GM19099 (cell line): ENCODE data around the gene GTSE1.
A peak's percentile ranks its signal among the peaks of the same experiment; 100 is the strongest.

Experiments used
- POLR2A ChIP-seq: IDR thresholded peaks from 3 replicates; pipeline ENCODE4 v1.6.1; 2011; ENCODE audit warnings: low read depth; ENCODE audit not compliant: insufficient read length; ENCODE audit errors: extremely low read depth

GTSE1 gene

DNA sequence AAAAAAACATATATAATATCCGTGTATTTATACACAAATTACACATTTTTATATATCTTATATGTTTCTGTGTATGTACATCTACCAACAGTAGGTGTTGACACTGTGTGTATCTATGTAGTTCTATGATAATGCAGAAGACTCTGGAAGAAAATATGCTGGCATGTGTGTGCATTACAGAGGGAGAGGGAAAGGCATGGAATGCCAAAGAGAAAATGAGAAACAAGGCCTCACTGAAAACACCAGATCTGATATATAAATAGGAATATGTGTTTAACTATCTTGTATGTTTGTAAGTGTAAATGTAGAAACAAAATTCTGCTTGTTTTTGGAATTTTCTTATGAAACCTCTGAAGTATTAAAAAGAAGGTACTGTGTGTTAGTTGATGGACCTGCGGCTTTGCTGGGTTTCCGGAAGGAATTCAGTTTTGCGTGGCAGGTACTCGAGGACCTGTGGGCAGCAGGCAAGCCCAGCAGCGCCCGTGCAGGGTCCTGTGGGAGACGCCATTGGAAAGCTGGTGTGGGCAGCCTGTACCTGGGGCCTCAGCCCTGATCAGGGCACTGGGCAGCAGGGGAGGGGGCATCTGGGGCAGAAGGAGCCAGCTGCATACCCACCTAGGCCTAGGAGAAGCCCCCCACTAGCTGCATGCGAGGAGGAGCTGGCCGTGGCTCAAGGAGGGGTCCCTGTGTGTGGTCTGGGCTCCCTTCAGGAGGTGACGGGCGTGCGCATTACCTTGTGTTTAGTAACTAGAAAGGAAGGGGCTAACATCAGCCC lies 31.2 kb downstream of the GTSE1 start:
- no peak for TF ChIP-seq POLR2A

DNA sequence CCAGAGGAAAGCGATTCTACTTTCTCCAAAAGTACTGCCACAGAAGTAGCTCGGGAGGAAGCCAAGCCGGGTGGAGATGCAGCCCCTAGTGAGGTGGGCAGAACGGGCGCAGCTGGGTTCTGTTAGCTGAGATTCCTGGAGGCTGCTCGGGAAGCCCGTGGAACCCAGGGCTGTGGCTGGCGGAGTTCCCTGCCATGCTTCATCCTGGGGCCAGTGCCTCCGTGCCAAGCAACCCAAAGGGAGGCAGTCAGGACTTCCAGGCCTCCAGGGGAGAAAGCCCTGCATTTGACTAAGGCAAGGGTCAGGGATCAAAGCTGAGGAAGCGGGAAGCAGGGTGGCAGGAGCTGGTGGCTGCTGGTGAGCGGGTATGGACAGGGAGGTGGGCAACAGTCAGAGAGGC lies 32.1 kb downstream of the GTSE1 start:
- TF ChIP-seq POLR2A, result no peak

- TF ChIP-seq POLR2A, result no peak
Measured at GRCh38 chr22:46329616-46330015, 32.9 kb downstream of the GTSE1 start.

GRCh38 chr22:46330426-46330825 lies 33.8 kb downstream of the GTSE1 start:
- TF ChIP-seq POLR2A, result no peak

DNA sequence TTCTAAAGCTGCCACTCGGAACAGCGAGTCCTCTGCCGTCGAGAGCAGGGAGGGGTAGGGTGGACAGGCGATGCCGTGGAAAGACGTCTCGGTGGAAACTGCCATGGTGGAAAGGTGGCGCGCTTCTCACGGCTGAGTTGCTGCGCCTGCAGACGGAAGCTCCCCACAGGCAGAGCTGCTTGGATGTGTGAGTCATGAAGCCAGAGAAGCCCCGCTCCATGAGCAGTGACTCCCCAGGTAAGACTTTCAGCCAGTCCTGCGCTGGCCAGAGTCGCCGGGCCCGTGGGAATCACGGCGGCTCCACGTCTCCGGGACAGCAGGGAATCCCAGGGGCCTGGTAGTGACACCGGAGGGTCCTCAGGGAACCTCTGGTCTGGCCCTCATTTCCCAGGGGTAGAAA lies 34.8 kb downstream of the GTSE1 start:
- TF ChIP-seq POLR2A, result no peak

GRCh38 chr22:46335201-46336118 lies 38.8 kb downstream of the GTSE1 start, which contains the start of gene TRMU:
Gene TRMU, plus strand, starts transcription at chr22:46335714. Its CDS starts 51 bp downstream, at chr22:46335765.
- TF ChIP-seq POLR2A, result peak; percentile 82

GRCh38 chr22:46336119-46337078 lies 39.7 kb downstream of the GTSE1 start:
- TF ChIP-seq POLR2A, result no peak

DNA sequence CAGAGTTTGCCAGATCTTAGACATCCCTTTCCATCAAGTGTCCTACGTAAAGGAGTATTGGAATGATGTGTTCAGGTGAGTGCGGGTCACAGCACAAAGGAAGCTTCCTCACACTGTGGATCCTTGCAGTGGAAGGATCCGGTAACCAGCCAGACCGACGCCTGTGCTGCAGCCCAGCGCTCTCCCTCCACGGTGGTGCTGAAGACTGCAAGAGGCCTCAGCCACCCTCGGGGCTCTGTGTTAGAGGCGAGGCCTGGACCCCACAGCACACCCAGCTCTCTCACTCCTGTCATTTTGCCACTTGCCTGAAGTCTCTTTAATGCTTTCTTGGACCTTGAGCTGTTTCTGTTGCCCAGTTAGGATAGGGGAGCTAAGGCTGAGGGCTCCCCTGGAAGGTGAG lies 41.2 kb downstream of the GTSE1 start:
- no peak for TF ChIP-seq POLR2A

DNA sequence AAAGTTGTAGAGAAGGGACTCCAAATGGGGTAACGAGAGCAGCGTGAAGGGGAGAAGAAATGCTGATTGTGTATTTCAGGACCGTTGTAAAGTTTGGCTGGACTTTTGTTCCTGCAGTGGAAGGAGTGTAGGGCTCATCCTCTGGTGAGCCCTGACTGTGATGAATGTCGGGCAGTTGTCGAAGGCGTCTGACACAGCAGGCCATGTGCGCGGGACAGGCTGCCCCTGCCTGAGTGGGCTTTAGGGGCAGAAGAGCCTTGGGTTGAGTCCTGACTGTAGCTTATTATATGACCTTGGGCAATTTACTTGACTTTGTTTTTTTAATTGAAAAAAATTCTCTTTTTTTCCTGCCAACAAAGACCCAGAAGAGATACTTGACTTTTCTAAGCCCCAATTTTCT lies 42.0 kb downstream of the GTSE1 start:
- no peak for TF ChIP-seq POLR2A

GRCh38 chr22:46339956-46340355 lies 43.3 kb downstream of the GTSE1 start:
- TF ChIP-seq POLR2A, result no peak

GRCh38 chr22:46340676-46341075 lies 44.0 kb downstream of the GTSE1 start:
- TF ChIP-seq POLR2A, result no peak

DNA sequence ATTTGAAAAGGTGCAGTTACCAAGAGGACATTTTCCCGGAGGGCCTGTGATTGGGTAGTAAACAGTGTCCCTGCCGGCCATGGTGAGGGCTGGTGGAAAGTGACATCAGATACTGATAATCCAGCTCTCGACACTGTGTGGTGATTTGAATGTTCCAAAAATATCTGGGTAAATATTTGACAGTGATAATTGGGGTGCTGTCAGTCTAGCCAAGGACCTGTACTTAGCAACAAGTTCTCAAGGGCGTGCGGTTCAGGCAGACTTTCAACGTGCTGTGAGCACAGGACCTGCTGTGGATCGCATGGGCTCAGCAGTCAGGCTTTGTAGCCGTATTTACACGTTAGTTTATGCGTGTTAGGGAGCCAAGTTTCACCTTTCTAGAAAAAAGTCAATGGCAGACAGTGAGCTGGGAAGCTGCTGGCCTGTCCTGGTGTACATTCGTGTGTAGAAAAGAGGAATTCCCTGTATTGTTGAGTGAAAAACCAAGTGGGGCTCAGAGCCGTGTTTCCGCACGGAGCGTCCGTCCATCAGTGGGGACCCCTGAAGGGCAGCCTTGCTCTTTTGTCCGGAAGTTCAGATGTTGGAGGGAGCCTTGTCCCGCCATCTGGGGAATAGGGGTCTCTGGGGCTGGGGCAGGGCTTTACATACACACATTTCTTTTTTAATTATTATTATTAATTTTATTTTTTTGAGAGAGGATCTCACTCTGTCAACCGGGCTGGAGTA lies 50.2 kb downstream of the GTSE1 start:
- no peak for TF ChIP-seq POLR2A

- no peak for TF ChIP-seq POLR2A
Measured at GRCh38 chr22:46347646-46348045, 51.0 kb downstream of the GTSE1 start.

- no peak for TF ChIP-seq POLR2A
Measured at GRCh38 chr22:46348099-46348695, 51.5 kb downstream of the GTSE1 start.
